GM23338 (cell line): ENCODE results near the gene WARS2. TPM values are rescaled to one million over a fixed set of nuclear protein-coding genes. Genes with fewer than 3 reads are reported as not detected.

Experiments
- ATAC-seq: fragments of 200-7000 bp; cut with Tn5 transposase; 3 replicates; pipeline ENCODE4 v1.9.1; 2020
- DNase-seq: peaks from one replicate; pipeline ENCODE4 v3.0.0-alpha.2; 2015; ENCODE audit warnings: low spot score
- H2AFZ ChIP-seq: fragments of 200-600 bp; sonication (generic); 2 replicates; pipeline ENCODE4 v1.8.0; 2016; ENCODE audit warnings: antibody characterized with exemption, mild to moderate bottlenecking, moderate library complexity
- H3F3A ChIP-seq: fragments of 200-600 bp; sonication (generic); replicated peaks from 2 replicates; pipeline ENCODE4 v1.8.0; 2017; ENCODE audit warnings: antibody characterized with exemption, mixed run types, low read depth
- H3K27ac ChIP-seq: fragments of 200-600 bp; sonication (generic); 2 replicates; pipeline ENCODE4 v1.6.1; 2016; ENCODE audit warnings: low read depth
- H3K27me3 ChIP-seq: fragments of 200-600 bp; sonication (generic); 2 replicates; pipeline ENCODE4 v1.8.0; 2016; ENCODE audit warnings: mild to moderate bottlenecking, mixed run types, moderate library complexity; ENCODE audit not compliant: insufficient read depth
- H3K36me3 ChIP-seq: fragments of 200-600 bp; sonication (generic); 2 replicates; pipeline ENCODE4 v1.8.0; 2016; ENCODE audit warnings: mild to moderate bottlenecking; ENCODE audit not compliant: insufficient read depth
- H3K4me1 ChIP-seq: fragments of 200-600 bp; sonication (generic); 2 replicates; pipeline ENCODE4 v1.8.0; 2016; ENCODE audit warnings: mild to moderate bottlenecking, moderate library complexity; ENCODE audit not compliant: insufficient read depth
- H3K4me2 ChIP-seq: fragments of 200-600 bp; sonication (generic); 2 replicates; pipeline ENCODE4 v1.7.1; 2017; ENCODE audit warnings: mixed run types
- H3K4me3 ChIP-seq: fragments of 200-600 bp; sonication (generic); 2 replicates; pipeline ENCODE4 v1.6.1; 2016; ENCODE audit warnings: mixed run types
- H3K79me2 ChIP-seq: fragments of 200-600 bp; sonication (generic); replicated peaks from 2 replicates; pipeline ENCODE4 v1.8.0; 2017; ENCODE audit warnings: mild to moderate bottlenecking; ENCODE audit not compliant: insufficient read depth
- H3K9me2 ChIP-seq: fragments of 200-600 bp; sonication (generic); 2 replicates; pipeline ENCODE4 v1.8.0; 2017; ENCODE audit not compliant: insufficient read depth
- H4K20me1 ChIP-seq: fragments of 200-600 bp; sonication (generic); replicated peaks from 2 replicates; pipeline ENCODE4 v1.8.0; 2017; ENCODE audit warnings: mild to moderate bottlenecking; ENCODE audit not compliant: insufficient read depth
- H3K27ac Mint-ChIP-seq: 2 replicates; pipeline ENCODE4 v1.8.0; 2020; ENCODE audit warnings: inconsistent platforms, mild to moderate bottlenecking, moderate library complexity, mixed read lengths
- H3K27me3 Mint-ChIP-seq: 3 replicates; pipeline ENCODE4 v1.8.0; 2022; ENCODE audit warnings: low read depth, mild to moderate bottlenecking, moderate library complexity, mixed read lengths, inconsistent platforms; ENCODE audit not compliant: insufficient read depth, poor library complexity
- H3K36me3 Mint-ChIP-seq: 3 replicates; pipeline ENCODE4 v1.8.0; 2021; ENCODE audit warnings: low read depth, mild to moderate bottlenecking, inconsistent platforms, moderate library complexity, mixed read lengths
- H3K4me1 Mint-ChIP-seq: 3 replicates; pipeline ENCODE4 v1.8.0; 2020; ENCODE audit warnings: mild to moderate bottlenecking, inconsistent platforms, mixed read lengths
- H3K4me3 Mint-ChIP-seq: 3 replicates; pipeline ENCODE4 v1.8.0; 2021; ENCODE audit warnings: moderate library complexity, mild to moderate bottlenecking, inconsistent platforms, mixed read lengths
- H3K9me3 Mint-ChIP-seq: 3 replicates; pipeline ENCODE4 v1.8.0; 2020; ENCODE audit warnings: moderate library complexity, mild to moderate bottlenecking, inconsistent platforms, mixed read lengths
- CTCF ChIP-seq, 2 experiments: fragments of 200-600 bp in 1 of 2; sonication (generic) in 1 of 2; conservative IDR thresholded peaks; 2 replicates each; pipeline versions ENCODE4 v1.5.1 to v1.6.1; 2016 to 2017; ENCODE audit warnings: antibody characterized with exemption in 2 of 2, low read depth in 2 of 2, mild to moderate bottlenecking in 2 of 2, moderate library complexity in 1 of 2
- ETS1 ChIP-seq: IDR thresholded peaks from 2 replicates; pipeline ENCODE4 v1.6.1; 2016; ENCODE audit warnings: antibody characterized with exemption
- EZH2 ChIP-seq: fragments of 200-600 bp; sonication (generic); IDR thresholded peaks from one replicate; pipeline ENCODE4 v1.8.0; 2017; ENCODE audit warnings: antibody characterized with exemption, mild to moderate bottlenecking, low read depth; ENCODE audit not compliant: unreplicated experiment
- EZH2phosphoT487 ChIP-seq: fragments of 200-600 bp; sonication (generic); IDR thresholded peaks from one replicate; pipeline ENCODE4 v1.8.1; 2018; ENCODE audit warnings: antibody characterized with exemption; ENCODE audit not compliant: unreplicated experiment
- NANOG ChIP-seq: IDR thresholded peaks from 2 replicates; pipeline ENCODE4 v1.6.1; 2016; ENCODE audit warnings: antibody characterized with exemption, borderline replicate concordance
- REST ChIP-seq: IDR thresholded peaks from one replicate; pipeline ENCODE4 v1.6.1; 2018; ENCODE audit warnings: antibody characterized with exemption; ENCODE audit not compliant: unreplicated experiment
- ZNF114 ChIP-seq: fragments of 250-450 bp; sonication (Bioruptor Pico); IDR thresholded peaks from 2 replicates; pipeline ENCODE4 v1.5.0; 2020; ENCODE audit warnings: mild to moderate bottlenecking, moderate library complexity
- ZNF331 ChIP-seq: fragments of 250-450 bp; sonication (Bioruptor Pico); IDR thresholded peaks from 2 replicates; pipeline ENCODE4 v1.5.0; 2020; ENCODE audit warnings: low read depth, mild to moderate bottlenecking, moderate library complexity
- polyA plus RNA-seq: library from polyadenylated mRNA; unstranded; fragments of >200 nt; fragmentation: Nextera tagmentation; extraction: Ambion mirVana; gene quantifications from 2 replicates; pipeline ENCODE4 v1.2.1, GENCODE V29; 2016
- total RNA-seq: library from RNA; depleted of rRNA; stranded (reverse); fragments of >200 nt; shearing (Covaris generic); gene quantifications from 2 replicates; pipeline ENCODE4 v1.2.3, GENCODE V29; 2014

The WARS2 gene
- total and polyA plus RNA-seq, 2 experiments from 2014 or later, result 6.4 to 12.6 TPM

- no peak for TF ChIP-seq REST
Measured at GRCh38 chr1:119032986-119033385, 107.5 kb downstream of the WARS2 start (continued).

- no peak overlapping the region for H3K27ac Mint-ChIP-seq
- DNase-seq, result no peak
- H3K4me3 Mint-ChIP-seq, result no peak overlapping the region
- H3K36me3 Mint-ChIP-seq, result no peaks in the 10 kb centered on the region; the same call in 2 of the 3 replicates
- no peaks in the 10 kb centered on the region for H3K27me3 Mint-ChIP-seq
- ATAC-seq, result no peak
- no peaks in the 10 kb centered on the region for H4K20me1 ChIP-seq
- H3K36me3 ChIP-seq, result no peaks in the 10 kb centered on the region
- no peaks in the 10 kb centered on the region for H3F3A ChIP-seq
- no peaks in the 10 kb centered on the region for H3K9me3 Mint-ChIP-seq
- H3K9me2 ChIP-seq, result 0 out of 2 replicates have a peak, but pooled peaks cover 5% of the 10 kb centered on the region
- no peaks in the 10 kb centered on the region for H3K79me2 ChIP-seq
- no peak overlapping the region for H3K4me3 ChIP-seq
- H2AFZ ChIP-seq, result no peak overlapping the region
- no peaks in the 10 kb centered on the region for H3K4me1 ChIP-seq
- H3K27ac ChIP-seq, result no peak overlapping the region
- no peak overlapping the region for H3K4me2 ChIP-seq
- TF ChIP-seq ZNF331 (no peak), EZH2 (no peak), ETS1 (no peak), ZNF114 (no peak), NANOG (no peak), CTCF (conservative IDR thresholded peaks at IDR 0.05; ENCODE audit: low read depth in 2 of 2) (no peak)
- no peaks in the 10 kb centered on the region for H3K4me1 Mint-ChIP-seq
- no peaks in the 10 kb centered on the region for H3K27me3 ChIP-seq
Measured at GRCh38 chr1:119027759-119028158, 112.7 kb downstream of the WARS2 start.

GRCh38 chr1:119026956-119027355 is 113.5 kb downstream of the WARS2 start:
- H3K4me1 ChIP-seq, result no peaks in the 10 kb centered on the region
- no peaks in the 10 kb centered on the region for H3K79me2 ChIP-seq
- H3K27ac Mint-ChIP-seq, result no peak overlapping the region
- H3K27ac ChIP-seq, result no peak overlapping the region
- no peaks in the 10 kb centered on the region for H3K4me1 Mint-ChIP-seq
- H4K20me1 ChIP-seq, result no peaks in the 10 kb centered on the region
- no peak overlapping the region for H3K4me2 ChIP-seq
- no peak for ATAC-seq
- H3K4me3 ChIP-seq, result no peak overlapping the region
- no peak overlapping the region for H2AFZ ChIP-seq
- H3K36me3 ChIP-seq, result no peaks in the 10 kb centered on the region
- 0 out of 3 replicates have a peak, but pooled peaks cover 2% of the 10 kb centered on the region for H3K9me3 Mint-ChIP-seq
- no peak for DNase-seq
- H3K4me3 Mint-ChIP-seq, result no peak overlapping the region
- 0 out of 2 replicates have a peak, but pooled peaks cover 5% of the 10 kb centered on the region for H3K9me2 ChIP-seq
- H3K27me3 Mint-ChIP-seq, result no peaks in the 10 kb centered on the region
- no peaks in the 10 kb centered on the region for H3F3A ChIP-seq
- no peaks in the 10 kb centered on the region for H3K27me3 ChIP-seq
- no peaks in the 10 kb centered on the region; the same call in 1 of the 3 replicates for H3K36me3 Mint-ChIP-seq
- no peak for TF ChIP-seq CTCF (conservative IDR thresholded peaks at IDR 0.05; ENCODE audit: low read depth in 2 of 2)
- TF ChIP-seq REST, result no peak
- TF ChIP-seq ETS1, result no peak
- TF ChIP-seq EZH2phosphoT487, result no peak
